GM21723 (cell line): Measurements from ENCODE around the gene TTL.
"Not testable (repeated sequence)": the region's sequence is repeated elsewhere in the genome, so short reads cannot be mapped to it uniquely, and the experiment has no call there.

Experiments
- ATAC-seq: cut with Tn5 transposase; IDR thresholded peaks from one replicate; pipeline ENCODE4 v1.9.1; 2021; ENCODE audit warnings: mild to moderate bottlenecking, moderate library complexity; ENCODE audit not compliant: unreplicated experiment

Gene TTL

DNA sequence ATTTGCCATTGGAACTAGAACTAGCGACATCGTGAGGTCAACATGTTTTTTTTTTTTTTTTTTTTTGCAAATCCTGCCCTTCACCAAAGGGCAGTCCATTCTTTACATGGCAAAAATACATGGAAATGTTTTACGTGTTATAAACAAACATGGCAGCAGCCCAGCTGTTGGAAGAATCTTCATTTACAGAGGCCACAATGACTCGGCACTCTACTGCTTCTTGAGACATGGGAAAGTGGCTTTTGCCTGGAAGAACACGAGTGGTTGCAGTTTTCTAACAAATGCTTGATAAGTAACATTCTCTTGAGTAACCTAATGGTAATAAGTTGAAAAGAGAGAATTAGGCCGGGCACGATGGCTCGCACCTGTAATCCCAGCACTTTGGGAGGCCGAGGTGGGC lies 37.5 kb downstream of the TTL start:
- no peak for ATAC-seq

DNA sequence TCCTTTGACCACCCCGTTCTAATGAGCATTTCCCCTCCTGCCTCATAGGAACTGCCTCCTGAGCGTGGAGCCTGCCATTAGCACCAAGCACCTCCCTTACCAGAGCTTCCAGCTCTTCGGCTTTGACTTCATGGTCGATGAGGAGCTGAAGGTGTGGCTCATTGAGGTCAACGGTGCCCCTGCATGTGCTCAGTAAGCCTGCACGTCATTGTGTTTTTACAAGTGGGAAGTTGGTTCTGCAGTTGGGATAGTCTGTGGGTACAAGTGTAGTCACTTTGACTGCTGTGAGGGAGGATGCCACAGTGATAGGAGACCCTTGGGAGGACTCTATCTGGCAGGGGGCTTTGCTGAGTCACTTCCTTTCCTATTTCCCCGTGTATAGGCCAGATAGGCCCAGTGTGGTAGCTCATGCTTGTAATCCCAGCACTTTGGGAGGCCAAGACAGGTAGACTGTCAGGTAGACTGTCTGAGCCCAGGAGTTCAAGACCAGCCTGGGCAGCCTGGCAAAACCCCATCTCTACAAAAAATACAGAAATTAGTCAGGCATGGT lies 38.4 kb downstream of the TTL start:
- ATAC-seq: no peak

DNA sequence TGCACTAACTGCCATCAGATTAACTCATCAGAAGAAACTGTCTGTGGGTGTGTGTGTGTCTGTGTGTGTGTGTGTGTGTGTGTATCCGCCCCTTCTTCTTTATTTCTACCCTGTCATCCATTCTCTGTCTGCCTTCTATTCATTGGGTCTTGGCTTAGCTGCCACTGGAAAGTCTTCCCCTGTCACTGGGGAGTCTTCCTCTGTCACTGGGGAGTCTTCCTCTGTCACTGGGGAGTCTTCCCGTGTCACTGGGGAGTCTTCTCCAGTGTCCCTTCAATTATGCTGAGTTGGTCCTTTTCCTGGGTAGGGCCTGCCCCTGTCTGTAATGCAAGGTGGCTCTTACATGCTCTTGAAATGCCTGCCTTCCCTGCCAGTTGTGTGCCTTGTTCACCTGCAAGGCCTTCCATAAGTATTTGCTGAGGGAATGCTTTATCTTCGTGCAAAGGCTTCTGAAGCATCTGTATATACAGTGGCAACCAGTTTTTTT lies 41.4 kb downstream of the TTL start:
- no peak for ATAC-seq

DNA sequence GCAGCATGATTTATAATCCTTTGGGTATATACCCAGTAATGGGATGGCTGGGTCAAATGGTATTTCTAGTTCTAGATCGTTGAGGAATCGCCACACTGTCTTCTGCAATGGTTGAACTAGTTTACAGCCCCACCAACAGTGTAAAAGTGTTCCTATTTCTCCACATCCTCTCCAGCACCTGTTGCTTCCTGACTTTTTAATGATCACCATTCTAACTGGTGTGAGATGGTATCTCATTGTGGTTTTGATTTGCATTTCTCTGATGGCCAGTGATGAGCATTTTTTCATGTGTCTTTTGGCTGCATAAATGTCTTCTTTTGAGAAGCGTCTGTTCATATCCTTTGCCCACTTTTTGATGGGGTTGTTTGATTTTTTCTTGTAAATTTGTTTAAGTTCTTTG lies 42.3 kb downstream of the TTL start:
- not testable (repeated sequence) for ATAC-seq

DNA sequence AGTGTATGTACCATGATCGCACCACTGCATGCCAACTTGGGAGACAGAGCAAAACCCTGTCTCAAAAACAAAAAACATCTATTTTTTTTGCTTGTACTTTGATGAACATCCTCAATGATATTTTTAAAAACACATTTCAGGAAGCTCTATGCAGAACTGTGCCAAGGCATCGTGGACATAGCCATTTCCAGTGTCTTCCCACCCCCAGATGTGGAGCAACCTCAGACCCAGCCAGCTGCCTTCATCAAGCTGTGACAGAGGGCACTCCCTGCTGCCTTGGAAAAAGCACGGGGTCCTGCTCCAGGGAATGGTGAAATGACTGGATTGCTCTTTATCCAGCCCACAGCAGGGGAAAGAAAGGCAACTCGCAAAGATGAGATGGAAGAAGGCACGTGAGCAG lies 46.6 kb downstream of the TTL start:
- ATAC-seq: no peak

DNA sequence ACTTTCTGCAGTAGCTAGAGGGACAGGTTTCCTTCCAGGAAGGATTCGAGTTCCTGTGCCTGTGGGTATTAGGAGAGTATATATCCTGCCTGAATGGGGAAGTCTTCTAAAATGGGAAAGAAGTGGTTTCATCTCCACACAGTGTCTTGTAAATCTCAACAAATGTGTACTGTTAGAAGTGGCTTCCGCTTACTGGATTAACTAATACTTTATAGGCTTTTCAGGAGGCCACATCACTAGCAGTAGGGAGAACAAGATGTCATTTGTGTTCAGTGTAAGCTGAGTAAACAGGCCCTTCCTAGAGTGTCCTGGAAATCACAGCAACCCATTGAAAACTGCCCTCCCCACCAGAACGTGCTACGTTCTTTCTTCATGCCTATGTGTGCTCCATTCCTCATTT lies 47.8 kb downstream of the TTL start:
- ATAC-seq: no peak

DNA sequence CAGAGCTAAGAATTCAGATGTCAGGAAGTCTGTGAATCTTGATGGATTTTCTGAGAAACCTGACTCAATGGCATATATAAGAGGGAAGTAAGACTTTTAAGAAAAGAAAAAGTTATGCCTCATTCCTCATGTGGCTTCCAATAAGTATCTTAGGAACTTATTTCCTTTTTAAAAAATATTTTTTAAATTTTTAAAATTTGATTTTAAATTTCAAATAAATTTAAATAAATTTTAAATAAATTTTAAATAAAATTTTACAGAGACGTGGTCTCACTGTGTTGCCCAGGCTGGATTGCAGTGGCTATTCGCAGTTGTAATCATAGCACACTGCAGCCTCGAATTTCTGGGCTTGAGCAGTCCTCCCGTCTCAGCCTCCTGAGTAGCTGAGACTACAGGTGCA lies 48.8 kb downstream of the TTL start:
- ATAC-seq: no peak

DNA sequence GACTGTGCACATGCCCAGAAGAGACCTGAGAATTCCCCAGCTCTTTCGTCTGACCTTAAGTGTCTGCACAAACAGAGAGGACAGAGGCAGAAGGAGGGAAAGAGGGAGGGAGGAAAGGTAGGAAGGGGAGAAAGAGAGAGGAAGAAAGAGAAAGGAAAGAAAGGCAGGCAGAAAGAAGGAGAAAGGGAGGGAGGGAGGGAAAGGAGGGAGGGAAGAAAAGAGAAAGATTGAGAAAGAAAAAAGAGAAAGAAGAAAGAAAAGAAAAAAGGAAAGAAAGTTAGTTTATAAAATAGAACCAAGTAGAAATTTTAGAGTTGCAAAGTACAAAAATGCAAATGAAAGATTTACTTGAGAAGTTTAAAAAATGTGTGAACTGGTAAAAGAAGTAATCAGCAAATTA lies 52.9 kb downstream of the TTL start:
- no peak for ATAC-seq

DNA sequence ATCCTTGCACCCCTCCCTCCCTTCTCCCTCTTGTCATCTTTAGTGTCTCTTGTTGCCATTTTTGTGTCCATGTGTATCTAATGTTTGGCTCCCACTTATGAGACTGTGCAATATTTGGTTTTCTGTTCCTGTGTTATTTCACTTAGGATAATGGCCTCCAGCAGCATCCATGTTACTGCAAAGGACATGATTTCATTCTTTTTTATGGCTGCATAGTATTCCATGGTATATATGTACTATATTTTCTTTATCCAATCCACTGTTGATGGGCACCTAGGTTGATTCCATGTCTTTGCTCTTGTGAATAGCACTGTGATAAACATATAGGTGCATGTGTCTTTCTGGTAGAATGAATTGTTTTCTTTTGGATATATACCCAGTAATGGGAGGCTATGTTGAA lies 54.7 kb downstream of the TTL start:
- ATAC-seq: not testable (repeated sequence)

DNA sequence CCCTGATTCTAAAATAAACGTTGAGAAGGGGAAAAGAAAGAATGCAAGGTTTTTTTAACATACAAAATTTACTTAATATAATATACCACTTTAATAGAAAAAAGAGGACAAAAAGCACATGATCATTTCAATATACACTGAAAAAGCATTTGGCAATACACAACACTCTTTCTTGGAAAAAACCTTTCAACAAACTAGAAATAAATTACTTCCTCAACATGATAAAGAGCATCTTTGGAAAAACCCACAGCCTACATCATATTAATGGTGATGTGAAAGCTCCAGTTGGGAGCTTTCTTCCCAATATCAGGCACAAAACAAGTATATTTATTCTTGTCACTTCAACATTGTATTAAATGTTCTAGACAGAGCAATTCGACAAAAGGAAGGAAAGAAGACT lies 57.4 kb downstream of the TTL start:
- no peak for ATAC-seq

DNA sequence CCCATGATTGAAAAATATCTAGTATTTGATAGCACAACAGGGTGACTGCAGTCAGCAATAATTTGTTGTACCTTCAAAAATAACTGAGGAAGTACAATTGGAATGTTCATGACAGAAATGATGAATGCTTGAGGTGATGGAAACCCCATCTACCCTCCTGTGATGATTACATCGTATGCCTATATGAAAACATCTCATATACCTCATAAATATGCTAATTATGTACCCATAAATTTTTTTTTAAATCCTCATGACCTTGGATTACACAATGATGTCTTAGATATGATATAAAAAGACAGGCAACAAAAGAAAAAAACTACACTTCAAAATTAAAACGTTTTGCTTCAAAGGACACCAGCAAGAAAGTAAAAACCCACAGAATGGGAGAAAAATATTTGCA lies 59.0 kb downstream of the TTL start:
- ATAC-seq: no peak

DNA sequence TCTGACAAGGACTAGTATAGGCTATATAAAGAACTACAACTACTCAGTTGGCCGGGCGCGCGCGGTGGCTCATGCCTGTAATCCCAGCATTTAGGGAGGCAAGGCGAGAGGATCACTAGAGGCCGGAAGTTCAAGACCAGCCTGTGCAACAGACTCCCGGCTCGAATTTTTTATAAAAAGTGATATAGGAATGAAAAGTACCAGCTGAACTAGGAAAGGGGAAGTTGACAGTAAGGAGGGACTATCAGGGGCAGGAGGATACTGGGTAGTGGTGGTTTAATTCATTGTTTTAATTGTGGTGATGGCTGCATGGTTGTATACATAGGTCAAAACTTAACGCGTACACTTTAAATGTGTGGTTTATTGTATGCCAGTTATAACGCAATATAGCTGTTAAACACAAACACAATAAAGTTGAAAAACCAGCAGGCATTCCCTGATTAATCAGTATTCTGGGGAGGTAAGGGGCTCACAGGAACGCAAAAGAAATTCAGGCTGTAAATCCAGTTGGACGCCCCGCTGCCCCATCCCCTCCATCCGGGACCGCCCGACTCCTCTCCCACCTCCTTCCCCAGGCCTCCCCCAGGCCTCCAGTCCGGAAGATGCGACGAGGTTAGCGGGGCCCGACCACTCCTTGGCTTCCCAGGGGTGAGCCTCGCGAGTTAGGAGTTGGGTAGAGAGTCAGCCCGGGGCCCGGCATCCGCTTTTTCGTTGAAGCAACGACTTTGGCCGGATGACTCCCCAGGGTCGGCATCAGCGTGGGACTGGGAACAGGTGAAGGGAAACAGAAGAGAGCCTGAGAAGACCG lies 59.6 kb downstream of the TTL start:
- ATAC-seq: peak; percentile 59

DNA sequence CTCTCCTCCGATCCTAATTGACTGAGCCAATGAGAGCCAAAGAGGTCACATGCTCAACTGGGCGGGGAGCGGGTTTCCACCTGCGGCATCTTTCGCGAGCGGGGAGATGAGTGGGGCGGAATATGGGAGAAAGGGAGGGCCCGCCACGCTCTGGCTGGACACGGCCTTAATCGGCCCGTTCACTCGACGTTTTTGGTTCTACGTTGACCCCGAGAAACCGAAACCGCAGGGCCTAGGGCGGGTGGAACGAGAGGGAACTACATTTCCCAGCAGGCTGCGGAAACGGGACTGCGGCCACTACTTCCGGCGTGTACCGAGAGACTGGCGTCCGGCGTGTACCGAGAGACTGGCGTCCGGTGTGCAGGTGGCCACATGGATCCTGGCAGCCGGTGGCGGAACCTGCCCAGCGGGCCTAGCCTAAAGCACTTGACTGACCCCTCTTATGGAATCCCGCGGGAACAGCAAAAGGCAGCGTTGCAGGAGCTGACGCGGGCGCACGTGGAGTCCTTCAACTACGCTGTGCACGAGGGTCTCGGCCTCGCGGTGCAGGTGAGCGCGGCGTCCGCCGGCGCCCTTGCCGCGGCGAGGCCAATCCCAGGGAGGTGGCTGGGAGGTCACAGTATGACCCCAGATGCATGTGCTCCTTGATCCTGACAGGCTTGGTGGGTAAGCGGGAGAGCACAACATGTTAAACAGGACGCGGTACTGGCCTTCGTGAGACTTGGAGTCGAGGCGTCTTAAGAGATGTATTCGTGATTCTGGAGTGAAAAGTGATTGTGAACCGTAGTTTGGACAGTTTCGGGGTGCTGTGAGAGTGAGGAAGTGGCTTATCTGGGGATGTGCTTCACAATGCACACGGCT lies 60.4 kb downstream of the TTL start, which contains the start of gene POLR1B:
TSS of gene POLR1B (plus strand) at position 343 of the 861 bp plus-strand sequence. CDS start at position 373, 30 bp downstream.
- peak; percentile 85 for ATAC-seq

DNA sequence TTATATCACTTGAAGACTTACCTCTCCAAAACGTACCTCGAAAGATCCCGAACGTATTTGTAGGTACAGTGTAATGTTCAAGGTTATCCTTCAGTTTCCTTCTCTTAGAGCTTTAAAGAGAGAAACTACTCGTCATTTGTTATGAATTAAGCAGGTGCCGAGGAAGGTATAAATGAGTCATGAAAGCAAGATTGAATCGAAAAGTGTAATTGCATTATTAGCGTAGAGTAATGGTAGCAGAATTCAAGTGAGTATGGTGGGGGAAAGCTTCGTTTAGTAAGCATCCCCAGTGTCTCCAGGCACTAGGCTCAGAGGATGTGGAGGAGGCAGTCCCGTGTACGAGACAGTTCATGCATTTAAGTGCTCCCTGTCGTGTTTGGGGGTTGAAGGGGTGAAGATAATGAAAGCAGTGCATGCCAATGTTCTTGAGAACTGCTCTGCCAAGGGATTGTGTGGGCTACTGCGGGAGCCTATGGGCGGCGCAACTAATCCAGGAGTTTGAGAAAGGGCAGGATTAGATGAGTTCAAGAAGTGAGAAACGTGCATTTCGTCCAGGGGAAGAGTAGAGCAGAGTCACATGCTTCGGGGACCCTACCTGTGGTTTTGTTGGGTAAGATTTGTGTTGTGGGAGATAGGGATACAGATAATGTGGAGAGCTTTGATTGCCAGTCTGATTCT lies 61.2 kb downstream of the TTL start:
- ATAC-seq: no peak

DNA sequence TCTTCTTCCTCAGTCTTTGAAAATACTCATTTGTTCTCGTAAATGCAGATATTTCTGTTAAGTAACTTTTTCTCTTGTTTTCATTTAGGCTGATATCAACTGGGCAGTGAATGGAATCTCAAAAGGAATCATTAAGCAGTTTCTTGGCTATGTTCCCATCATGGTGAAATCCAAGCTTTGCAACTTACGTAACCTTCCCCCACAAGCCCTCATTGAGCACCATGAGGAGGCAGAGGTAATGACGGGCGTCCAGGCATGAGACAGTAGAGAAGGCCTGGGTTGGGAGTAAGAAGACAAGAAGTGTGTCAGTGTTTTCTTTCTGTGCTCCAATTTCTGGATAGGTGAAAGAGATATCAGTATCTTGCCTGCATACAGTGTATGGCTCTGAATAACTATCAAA lies 65.4 kb downstream of the TTL start:
- ATAC-seq: no peak

DNA sequence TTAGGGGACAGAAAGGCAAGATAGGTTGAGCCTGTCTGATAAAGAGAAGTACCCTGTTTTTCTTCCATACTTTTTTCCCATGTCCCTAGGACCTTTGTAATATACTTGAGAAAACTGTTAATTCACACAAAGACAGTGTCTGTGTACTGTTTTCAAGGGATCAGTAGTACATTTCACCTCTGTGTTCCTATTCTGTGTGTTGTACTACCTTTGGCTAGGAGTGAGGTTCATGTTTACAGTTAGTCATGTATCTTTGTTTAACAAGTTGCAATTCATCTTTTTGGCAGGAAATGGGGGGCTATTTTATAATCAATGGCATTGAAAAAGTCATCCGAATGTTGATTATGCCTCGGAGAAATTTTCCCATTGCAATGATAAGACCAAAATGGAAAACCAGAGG lies 67.0 kb downstream of the TTL start:
- ATAC-seq: no peak

DNA sequence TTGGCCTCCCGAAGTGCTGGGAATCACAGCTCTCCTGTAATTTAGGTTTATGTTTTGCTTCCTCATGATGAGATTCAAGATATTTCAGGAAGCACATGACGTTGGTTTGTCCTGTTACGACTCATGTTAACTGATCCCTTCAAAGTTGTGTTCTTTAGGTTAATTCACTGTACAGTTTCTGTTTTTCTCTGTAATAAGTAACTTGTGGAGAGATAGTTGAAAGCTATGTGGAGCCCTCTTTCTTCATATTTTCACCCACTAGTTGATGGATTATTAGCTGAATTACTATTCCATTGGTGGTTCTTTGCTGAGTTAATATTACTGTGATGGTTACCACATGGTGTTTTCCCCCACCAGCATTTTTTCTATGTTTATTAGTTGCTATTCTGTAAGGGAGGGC lies 84.1 kb downstream of the TTL start:
- ATAC-seq: no peak

DNA sequence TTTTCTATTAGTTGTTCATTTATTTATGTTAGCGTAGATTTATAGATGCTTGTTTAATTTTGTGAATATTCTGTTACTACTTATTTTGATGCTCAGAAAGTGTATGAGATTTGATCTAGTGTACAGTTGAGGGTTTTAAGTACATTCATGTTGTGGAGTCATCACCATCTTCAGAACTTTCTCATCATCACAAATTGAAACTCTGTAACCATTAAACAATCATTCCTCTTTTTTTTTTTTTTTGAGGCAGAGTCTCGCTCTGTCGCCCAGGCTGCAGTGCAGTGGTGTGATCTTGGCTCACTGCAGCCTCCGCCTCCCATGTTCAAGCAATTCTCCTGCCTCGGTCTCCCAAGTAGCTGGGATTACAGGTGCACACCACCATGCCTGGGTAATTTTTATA lies 84.6 kb downstream of the TTL start:
- ATAC-seq: not testable (repeated sequence)

DNA sequence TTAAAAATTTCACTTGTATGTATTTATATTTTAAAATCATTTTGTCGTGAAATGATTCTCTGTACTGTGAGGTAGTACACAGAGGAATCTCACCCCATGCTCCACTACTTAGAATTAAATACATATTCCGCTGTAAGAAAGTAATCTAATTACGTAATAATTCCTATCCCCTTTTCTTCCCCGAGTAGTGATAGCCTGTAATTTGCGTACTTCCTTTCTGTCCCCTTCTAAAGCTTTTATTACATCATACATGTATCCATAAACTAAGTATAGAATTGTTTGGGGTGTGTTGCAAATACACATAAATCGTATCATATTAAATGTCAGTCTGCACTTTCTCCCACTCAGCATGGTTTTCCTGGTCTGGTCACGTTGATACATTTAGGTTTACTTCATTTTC lies 90.0 kb downstream of the TTL start:
- no peak for ATAC-seq

DNA sequence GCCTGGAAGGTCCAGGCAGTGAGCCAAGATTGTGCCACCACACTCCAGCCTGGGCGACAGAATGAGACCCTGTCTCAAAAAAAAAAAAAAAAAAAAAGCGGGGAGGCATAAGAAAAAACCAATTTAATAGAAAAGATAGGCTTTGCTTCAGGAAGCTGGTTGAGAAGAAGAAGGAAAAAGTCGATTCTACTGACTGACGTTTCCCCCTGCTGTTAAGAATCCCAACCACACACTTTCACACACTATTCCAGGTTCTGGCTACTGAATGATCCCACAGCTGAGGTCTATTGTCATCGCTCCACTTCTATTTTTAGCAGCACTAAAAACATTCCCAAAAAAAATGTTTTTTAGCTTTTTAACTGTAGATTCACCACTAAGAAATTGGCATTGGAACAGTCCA lies 95.8 kb downstream of the TTL start:
- no peak for ATAC-seq

DNA sequence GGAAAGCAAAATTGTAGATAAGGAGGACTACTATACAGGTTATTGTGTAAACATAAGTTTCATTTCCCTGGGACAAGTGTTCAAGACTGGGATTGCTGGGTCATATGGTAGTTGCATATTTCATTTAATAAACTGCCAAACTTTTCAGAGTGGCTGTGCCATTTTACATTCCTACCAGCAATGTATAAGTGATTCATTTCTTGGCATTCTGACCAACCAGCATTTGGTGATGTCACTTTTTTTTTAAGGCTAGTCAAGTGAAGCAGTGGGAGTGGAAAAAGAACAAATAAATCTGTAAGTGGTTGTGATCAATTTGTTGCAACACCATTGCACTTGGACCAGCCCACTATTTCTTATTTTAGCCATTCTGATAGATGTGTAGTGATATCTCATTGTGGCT lies 97.3 kb downstream of the TTL start:
- ATAC-seq: no peak
